ENCODE data around the gene XIRP2. TPM values are rescaled to one million over a fixed set of nuclear protein-coding genes. Genes with fewer than 3 reads are reported as not detected.
"Not testable (repeated sequence)": the region's sequence is repeated elsewhere in the genome, so short reads cannot be mapped to it uniquely, and the experiment has no call there.

Gene XIRP2
- total RNA-seq, 1 donor from 2014 or later = 35.7 TPM

DNA sequence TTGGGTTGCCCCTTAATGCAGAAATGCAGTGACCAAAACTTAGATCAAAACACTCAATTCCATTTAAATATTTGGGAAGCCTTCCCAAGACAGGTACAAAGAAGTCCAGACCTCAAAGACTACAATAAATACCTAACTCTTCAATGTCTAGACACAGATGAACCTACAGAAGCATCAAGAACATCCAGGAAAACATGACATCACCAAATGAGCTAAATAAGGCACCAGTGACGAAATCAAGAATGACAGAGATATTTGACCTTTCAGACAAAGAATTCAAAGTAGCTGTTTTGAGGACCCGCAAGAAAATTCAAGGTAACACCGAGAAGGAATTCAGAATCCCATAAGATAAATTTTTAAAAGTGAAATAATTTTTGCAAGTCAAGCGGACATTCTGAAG is 140.2 kb downstream of the XIRP2 start:
- no peak for DNase-seq (ENCODE audit: low read depth)

DNA sequence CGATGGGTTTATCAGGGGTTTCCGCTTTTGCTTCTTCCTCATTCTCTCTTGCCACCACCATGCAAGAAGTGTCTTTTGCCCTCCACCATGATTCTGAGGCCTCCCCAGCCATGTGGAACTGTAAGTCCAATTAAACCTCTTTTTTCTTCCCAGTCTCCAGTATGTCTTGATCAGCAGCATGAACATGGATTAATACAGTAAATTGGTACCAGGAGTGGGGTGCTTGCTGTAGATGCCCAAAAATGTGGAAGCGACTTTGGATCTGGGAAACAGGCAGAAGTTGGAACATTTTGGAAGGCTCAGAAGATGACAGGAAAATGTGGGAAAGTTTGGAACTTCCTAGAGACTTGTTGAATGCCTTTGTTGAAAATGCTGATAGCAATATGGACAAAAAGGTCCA is 146.7 kb downstream of the XIRP2 start:
- not testable (repeated sequence) for DNase-seq (ENCODE audit: low read depth)

DNA sequence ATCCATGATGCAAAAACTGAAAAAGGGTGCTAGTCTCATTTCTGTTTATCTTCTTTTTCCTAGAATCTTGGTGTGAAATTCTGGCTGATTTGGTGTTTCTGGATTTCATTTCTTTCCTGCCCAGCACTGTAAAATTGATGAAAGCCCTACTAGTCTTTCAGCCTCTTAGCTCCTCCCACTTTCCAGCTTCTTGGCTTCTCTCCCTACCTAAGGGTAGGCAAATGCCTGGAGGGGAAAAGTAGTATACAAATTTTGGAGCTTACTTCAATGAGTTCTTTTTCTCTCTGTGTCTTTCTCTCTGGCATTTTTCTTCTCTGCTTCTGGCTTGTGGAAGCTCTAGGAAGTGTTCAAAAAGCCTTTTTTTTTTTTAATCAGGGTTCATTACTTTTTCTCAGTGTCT is 160.5 kb downstream of the XIRP2 start:
- DNase-seq (ENCODE audit: low read depth) = no peak

DNA sequence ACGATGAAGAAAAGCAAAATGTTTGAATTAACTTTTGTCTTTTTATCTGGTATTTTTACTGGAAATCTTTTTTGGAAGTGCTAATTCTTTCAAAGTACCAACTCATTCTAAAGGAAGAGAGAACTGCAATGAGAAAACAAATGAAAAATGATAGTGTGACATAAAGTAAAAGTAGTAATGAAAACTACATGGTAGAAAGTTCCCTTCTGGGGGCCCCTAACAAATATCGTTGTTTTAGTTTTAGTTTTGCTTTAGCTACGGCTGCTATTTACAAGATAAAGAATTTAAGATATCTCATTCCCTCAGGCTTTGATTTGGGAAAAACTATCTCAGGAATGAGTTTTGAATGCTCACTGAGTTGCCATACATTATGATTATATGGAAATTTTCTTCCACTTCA is 161.4 kb downstream of the XIRP2 start:
- no peak for DNase-seq (ENCODE audit: low read depth)

DNA sequence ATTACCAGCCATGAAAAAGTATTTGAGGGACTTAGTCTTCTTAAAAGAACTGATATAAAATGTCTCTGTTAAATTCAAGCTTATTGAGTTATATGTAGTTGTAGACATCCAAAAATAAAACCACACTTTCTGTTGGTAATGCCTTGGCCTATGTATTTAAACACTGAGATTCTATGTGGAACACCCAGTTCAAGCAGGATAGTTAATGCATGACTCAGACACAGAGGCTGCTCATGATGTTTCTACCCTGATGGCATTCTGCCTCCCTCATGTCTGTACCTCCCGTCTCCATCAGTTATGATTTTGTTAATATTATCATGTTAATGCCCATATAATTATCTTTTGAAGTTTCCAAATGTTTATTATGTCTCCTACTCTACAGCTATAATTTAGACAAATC is 164.5 kb downstream of the XIRP2 start:
- DNase-seq (ENCODE audit: low read depth) = peak; percentile 3

DNA sequence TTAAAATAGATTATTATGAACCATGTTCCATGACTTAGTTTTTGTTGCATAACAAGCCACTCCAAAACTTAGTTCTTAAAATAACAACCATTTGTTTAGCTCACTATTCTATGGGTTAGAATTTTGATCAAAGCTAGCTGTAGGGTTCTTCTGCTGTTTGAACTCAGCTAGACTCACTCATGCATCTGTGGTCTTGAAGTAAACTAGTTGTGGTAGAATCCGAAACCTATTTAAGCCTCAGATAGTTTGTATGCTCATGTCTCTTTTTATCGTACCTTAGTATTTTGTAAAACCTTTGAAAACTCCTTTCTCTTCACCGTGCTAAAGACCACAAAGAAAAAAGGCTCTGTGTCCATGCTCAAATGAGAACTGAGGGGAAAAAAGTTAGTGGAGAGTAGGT is 166.6 kb downstream of the XIRP2 start:
- no peak for DNase-seq (ENCODE audit: low read depth)

DNA sequence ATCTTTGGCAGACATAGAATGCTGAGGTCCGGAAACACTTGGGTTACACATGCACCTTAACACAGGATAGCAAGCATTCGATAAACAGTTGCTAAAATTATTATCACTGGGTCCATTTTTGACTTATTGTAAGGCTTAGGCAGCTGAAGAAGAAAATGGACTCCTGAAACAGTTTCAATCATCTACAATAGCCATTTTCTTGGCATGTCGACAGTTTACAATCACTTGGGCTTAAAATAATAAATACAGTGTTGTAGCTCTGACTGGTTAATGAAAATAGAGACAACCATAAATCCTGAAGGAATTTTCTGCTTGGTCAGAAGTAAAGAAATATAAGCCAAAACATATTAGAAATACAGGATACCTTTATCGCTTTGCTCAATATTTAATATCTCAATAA is 169.2 kb downstream of the XIRP2 start:
- DNase-seq (ENCODE audit: low read depth) = no peak

DNA sequence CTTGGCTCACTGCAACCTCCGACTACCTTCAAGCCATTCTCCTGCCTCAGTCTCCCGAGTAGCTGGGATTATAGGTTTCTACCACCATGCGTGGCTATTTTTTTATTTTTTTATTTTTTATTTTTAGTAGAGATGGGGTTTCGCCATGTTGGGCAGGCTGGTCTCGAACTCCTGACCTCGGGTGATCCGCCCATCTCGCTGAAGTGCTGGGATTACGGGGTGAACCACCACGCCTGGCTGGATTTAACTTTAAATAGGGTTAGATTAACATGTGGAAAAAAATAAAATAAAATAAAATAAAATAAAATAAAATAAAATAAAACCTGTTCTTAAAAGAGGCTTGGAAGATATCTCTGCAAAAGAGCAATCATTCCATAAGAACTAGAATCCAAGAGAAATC is 170.9 kb downstream of the XIRP2 start:
- DNase-seq (ENCODE audit: low read depth) = no peak

DNA sequence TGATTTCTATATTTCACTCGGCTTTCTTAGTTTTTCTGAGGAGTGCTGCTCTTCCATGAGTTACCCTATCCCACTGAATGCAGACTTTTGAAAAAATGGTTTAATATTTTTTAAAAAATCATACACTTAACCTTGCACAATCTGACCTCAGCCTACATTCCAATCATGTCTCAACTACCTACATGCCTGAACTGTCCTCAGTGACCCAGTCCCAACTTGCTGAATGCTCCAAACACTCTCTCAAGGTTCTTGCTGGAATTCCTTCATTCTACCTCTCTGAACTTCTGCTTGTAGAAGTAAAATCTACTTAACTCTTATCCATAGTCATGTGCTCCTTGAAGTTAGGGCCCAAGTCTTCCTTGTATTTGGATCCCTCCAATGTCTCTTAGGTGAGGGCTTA is 181.6 kb downstream of the XIRP2 start:
- DNase-seq (ENCODE audit: low read depth) = no peak

DNA sequence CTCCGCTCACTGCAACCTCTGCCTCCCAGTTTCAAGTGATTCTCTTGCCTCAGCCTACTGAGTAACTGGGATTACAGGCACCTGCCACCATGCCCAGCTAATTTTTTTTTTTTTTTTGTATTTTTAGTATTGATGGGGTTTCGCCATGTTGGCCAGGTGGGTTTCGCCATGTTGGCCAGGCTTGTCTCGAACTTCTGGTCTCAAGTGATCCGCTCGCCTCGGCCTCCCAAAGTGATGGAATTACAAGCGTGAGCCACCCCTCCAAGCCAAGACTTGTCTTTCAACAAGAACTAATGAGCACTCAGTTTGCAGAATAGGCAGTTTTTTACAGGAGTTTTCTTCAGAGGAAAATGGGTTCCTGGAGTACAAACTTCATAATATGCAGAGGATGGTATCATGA is 187.4 kb downstream of the XIRP2 start:
- not testable (repeated sequence) for DNase-seq (ENCODE audit: low read depth)

DNA sequence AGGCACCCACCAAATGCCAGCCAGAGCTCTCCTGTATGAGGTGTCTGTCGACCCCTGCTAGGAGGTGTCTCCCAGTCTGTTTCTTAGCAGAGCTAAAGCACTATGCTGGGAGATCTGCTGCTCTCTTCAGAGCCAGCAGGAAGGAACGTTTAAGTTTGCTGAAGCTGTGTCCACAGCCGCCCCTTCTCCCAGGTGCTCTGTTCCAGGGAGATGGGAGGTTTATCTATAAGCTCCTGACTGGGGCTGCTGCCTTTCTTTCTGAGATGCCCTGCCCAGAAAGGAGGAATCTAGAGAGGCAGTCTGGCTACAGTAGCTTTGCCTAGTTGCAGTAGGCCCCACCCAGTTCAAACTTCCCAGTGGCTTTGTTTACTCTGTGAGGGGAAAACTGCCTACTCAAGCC is 210.7 kb downstream of the XIRP2 start:
- DNase-seq (ENCODE audit: low read depth) = not testable (repeated sequence)

DNA sequence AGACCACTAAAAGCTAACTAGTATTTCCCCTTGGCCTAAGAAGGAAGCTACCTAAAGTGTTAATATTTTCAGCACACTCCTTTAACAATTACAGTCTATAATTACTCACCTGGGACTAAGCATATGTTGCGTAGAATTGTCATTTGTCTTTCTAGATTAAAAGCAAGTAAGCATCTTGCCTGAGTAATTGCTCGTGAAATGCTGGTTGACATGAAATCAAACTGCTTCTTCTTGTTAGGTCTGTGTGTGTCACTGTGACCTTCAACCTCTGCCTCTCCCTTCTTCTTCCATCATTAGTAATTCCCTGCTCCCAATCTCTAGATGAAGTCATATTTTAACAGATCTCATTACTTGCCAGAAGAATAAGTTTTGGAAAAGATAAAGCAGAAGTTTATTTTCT is 212.2 kb downstream of the XIRP2 start:
- no peak for DNase-seq (ENCODE audit: low read depth)

DNA sequence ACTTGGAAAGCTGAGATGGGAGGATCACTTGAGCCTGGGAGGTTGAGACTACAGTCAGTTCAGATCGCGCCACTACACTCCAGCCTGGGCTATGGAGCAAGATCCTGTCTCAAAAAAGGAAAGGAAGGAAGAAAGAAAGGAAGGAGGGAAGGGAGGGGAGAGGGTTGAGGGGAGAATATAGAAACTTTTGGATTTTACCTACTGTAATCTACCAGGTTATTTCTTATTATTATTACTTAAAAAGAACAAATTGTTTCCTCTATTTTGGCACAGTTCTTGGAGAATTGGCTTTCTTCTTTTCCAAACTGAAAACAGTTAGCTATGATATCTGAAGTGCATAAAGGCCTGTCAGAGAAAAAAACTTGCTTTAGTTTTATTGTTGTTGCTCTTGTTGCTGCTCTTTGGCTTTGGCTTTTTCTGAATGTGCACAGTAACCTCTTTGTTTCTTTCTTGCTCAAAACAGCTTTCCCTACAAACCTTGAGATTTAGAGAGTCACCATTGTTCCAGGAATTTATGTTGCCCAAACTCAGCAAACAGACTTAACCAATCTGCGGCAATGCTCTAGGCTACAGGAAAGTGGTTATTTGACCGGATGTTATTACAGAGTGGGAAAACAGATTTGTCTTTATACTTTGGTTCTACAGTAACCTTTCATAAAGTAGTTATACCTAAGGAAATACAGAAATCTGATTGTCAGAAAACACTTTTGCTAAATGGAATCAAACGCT is 214.9 kb downstream of the XIRP2 start:
- DNase-seq (ENCODE audit: low read depth) = no peak

DNA sequence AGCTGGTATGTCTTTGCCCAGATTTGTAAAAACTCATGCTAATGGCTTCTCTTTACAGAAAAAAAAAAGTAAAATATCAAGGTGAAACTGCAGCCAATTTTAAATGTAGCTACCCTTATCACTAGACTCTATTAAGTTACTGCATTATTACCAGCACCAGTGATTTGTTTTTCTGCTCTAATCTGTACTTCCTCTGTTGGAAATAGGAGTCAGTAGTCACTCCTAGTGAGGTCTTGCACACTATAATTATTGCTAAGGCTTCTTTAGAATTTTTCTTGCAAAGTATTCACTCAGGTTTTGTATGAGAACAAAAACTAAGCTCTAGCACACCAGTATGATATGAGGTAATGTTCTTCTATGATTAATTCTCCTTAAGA is 215.5 kb downstream of the XIRP2 start:
- DNase-seq (ENCODE audit: low read depth) = no peak

DNA sequence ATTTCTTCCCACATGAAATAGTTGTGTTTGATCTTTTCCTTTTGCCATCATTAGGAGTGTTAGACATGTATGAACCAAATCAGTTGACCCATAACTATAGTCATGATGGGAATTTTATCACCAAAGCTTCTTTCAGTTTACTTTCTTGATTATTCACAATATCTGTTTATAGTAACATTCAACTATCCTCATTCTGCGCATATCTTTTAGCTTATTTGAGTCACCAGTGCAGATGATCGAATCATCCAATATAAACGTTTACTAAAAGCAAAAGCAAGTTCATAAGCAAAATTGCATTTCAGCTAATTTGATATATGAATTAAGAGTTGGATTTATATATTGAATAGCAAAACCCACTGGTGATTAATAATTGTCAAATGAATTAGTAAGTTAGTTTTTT is 216.4 kb downstream of the XIRP2 start:
- DNase-seq (ENCODE audit: low read depth) = no peak

DNA sequence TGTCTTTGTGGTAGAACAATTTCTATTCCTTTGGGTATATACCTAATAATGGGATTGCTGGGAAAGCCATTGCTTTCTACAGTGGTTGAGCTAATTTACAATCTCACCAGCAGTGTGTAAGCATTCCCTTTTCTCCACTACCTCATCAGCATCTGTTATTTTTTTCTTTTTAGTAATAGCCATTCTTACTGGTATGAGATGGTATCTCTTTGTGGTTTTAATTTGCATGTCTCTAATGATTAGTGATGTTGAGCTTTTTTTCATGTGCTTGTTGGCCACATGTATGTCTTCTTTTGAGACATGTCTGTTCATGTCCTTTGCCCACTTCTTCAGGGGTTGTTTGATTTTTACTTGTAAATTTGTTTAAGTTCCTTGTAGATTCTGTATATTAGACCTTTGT is 221.4 kb downstream of the XIRP2 start:
- DNase-seq (ENCODE audit: low read depth) = not testable (repeated sequence)

DNA sequence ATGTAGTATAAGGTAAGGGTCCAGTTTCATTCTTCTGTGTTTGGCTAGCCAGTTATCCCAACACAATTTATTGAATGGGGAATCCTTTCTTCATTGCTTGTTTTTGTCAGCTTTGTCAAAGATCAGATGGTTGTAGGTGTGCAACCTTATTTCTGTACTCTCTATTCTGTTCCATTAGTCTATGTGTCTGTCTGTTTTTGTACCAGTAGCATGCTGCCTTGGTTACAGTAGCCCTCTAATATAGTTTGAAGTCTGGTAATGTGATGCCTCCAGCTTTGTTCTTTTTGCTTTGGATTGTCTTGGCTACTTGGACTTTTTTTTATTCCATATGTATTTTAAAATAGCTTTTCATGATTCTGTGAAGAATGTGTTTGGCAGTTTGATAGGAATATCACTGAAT is 222.1 kb downstream of the XIRP2 start:
- DNase-seq (ENCODE audit: low read depth) = no peak

DNA sequence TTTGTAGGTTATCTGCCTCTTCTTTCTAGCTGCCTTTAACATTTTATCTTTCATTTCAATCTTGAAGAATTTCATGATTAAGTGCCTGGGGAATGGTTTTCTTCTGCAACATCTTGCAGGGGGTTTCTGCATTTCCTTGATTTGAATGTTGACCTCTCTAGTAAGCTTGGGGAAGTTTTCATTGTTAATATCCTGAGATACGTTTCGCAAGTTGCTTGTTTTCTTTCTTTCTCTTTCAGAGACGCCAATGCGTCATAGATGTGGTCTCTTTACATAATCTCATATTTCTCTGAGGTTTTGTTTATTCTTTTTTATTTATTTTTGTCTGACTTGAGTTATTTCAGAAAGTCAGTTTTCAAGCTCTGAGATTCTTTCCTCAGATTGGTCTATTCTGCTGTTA is 225.7 kb downstream of the XIRP2 start:
- no peak for DNase-seq (ENCODE audit: low read depth)

DNA sequence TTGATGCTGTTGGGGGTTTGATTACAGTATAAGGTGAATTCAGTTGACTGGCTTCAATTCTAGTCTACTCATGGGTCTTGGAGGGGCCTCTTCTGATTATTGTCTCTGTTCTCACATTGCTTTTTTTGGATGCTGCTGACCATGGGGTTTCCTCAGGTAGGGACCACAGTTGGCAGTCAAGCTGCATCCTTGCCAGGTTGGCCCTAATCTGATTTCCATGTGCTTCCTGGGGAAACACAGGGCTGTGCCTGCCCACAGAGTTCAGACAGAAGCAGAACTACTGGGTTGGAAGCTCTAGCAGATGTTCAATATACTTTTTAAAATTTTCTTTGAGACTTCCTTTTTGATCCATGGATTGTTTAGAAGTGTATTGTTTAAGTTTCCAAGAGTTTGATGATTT is 227.3 kb downstream of the XIRP2 start:
- DNase-seq (ENCODE audit: low read depth) = no peak

DNA sequence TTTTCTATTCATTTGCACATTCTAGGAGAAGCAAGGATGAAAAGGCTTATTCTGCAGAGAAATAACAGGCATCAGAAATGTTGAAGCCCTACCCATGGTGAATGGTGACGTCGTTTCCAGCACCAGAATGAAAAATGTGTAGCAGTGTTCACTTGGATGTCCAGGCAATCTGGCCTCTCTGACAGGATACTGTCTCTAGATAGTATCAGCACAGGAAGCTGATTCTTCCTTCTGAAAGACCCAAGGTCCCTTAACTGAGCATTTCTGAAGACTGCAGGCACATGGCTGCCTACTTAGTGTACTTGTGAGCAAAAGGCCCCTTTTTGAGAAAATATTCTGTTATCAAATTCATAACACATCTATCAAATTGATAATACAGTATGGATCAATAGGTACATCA is 234.1 kb downstream of the XIRP2 start:
- no peak for DNase-seq (ENCODE audit: low read depth)

DNA sequence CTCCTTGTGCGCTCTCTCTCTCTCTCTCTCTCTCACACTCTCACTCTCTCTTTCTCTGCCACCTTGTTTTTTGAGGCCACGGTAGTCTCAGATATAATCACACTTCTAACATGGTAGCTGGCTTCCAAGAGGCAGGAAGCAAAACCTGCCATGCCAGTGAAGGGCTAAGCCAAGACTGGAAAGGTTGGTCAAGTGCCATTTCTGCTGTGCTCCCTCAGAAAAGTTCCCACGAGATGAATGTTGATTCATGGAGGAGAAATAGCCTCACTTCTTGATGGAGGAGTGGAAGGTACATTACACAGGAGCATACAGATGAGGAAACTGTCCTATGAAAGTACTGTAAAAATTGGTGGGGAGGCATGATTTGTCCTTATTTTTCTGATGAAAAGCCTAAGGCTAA is 237.9 kb downstream of the XIRP2 start:
- DNase-seq (ENCODE audit: low read depth) = no peak

DNA sequence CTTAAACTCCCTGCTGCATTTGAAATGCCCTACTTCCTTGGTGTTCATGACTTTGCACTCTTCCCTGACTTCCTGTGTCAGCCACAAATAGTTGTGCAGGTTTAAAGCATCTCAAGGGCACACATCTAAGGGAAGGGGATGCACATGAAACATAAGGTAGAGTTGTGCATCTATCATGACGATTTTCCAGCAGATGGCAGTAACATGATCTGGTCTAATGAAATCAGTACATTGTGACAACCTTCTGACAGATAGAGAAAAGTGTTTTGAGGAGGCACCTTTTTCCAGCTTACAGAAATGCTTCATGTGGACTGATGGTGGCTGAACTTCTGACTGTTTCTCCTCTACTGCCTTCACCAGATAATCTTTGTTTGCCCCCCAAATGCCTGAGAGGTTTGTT is 238.9 kb downstream of the XIRP2 start:
- peak; percentile 43 for DNase-seq (ENCODE audit: low read depth)

DNA sequence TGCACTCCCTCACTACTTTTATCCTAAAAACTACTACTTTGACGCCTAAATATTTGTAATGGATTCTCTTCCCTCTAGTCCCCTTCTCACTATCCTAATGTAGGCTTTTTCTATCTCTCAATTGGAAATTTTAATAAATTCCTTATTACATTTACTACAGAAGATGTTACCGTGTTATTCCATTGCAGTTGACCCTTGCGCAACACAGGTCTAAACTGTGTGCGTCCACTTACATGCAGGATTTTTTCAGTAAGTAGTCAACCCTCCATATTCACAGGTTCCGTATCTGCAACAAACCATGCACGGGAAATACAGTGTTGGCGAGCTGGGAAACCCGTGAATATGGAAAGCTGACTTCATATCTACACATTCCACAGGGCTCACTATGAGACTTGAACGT is 239.8 kb downstream of the XIRP2 start:
- DNase-seq (ENCODE audit: low read depth) = no peak

DNA sequence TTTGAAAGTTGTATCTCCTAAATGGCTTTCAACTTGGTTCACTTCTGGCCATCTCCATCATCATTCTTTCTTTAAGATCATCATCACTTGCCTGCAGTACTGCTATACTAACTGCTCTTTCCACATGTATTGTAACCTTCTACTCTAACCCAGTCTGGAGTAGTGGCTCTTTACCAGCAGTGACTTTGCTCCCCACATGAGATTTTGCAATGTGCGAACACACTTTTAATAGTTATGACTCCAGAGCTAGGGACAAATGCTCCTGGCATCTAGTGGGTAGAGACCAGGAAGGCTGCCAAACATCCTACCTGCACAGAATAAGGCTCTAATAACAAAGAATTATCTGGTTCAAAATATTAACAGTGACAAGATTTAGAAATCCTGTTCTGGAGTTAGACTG is 243.8 kb downstream of the XIRP2 start:
- no peak for DNase-seq (ENCODE audit: low read depth)

All from myocyte (in vitro differentiated cells).